ENCODE measurements around the gene SEC24C. TPM values are rescaled to one million over a fixed set of nuclear protein-coding genes. Genes with fewer than 3 reads are reported as not detected.

Gene SEC24C
- polyA plus RNA-seq, 2 of the 4 experiments (the other 2 are of a cell fraction): 54.3 to 84.7 TPM

GRCh38 chr10:73779018-73779417 is 34.8 kb downstream of the SEC24C start (continued):
- TF ChIP-seq, protein P1, sequence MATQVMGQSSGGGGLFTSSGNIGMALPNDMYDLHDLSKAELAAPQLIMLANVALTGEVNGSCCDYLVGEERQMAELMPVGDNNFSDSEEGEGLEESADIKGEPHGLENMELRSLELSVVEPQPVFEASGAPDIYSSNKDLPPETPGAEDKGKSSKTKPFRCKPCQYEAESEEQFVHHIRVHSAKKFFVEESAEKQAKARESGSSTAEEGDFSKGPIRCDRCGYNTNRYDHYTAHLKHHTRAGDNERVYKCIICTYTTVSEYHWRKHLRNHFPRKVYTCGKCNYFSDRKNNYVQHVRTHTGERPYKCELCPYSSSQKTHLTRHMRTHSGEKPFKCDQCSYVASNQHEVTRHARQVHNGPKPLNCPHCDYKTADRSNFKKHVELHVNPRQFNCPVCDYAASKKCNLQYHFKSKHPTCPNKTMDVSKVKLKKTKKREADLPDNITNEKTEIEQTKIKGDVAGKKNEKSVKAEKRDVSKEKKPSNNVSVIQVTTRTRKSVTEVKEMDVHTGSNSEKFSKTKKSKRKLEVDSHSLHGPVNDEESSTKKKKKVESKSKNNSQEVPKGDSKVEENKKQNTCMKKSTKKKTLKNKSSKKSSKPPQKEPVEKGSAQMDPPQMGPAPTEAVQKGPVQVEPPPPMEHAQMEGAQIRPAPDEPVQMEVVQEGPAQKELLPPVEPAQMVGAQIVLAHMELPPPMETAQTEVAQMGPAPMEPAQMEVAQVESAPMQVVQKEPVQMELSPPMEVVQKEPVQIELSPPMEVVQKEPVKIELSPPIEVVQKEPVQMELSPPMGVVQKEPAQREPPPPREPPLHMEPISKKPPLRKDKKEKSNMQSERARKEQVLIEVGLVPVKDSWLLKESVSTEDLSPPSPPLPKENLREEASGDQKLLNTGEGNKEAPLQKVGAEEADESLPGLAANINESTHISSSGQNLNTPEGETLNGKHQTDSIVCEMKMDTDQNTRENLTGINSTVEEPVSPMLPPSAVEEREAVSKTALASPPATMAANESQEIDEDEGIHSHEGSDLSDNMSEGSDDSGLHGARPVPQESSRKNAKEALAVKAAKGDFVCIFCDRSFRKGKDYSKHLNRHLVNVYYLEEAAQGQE (IDR thresholded peaks at IDR 0.05): no peak

- TF ChIP-seq RARB (CRISPR knock-in tag; IDR thresholded peaks at IDR 0.05) (no peak), RFX5 (IDR thresholded peaks at IDR 0.05) (no peak), KDM1A (IDR thresholded peaks at IDR 0.05; ENCODE audit: low read depth) (no peak), CBX8 (IDR thresholded peaks at IDR 0.05) (no peak), HEYL (CRISPR knock-in tag; IDR thresholded peaks at IDR 0.05) (no peak), ZNF302 (CRISPR knock-in tag; IDR thresholded peaks at IDR 0.05) (no peak), HES2 (IDR thresholded peaks at IDR 0.05) (no peak)
- TF ChIP-seq, protein P2, sequence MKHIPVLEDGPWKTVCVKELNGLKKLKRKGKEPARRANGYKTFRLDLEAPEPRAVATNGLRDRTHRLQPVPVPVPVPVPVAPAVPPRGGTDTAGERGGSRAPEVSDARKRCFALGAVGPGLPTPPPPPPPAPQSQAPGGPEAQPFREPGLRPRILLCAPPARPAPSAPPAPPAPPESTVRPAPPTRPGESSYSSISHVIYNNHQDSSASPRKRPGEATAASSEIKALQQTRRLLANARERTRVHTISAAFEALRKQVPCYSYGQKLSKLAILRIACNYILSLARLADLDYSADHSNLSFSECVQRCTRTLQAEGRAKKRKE (CRISPR knock-in tag; IDR thresholded peaks at IDR 0.05; ENCODE audit: low read depth): no peak
- TF ChIP-seq, protein P3, sequence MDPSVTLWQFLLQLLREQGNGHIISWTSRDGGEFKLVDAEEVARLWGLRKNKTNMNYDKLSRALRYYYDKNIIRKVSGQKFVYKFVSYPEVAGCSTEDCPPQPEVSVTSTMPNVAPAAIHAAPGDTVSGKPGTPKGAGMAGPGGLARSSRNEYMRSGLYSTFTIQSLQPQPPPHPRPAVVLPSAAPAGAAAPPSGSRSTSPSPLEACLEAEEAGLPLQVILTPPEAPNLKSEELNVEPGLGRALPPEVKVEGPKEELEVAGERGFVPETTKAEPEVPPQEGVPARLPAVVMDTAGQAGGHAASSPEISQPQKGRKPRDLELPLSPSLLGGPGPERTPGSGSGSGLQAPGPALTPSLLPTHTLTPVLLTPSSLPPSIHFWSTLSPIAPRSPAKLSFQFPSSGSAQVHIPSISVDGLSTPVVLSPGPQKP (IDR thresholded peaks at IDR 0.05; ENCODE audit: low read depth, low read length): no peak
- FAIRE-seq: no peak
- 84% methylated on average over 3 of the region's 3 CpGs for WGBS (ENCODE audit: missing lambda C conversion rate)
- Histone ChIP-seq H3K9me3 (no peaks in the 10 kb centered on the region), H3K4me2 (peak overlapping the region; percentile 94; the same call in 1 of the 3 replicates), H3K4me1 (peaks cover 29% of the 10 kb centered on the region), H3K4me3 (no peak overlapping the region), H3K27ac (no peak overlapping the region)
- ChIA-PET CTCF (interaction anchor here (0.6 to 0.7 kb wide), 3 partner anchors 11 to 324 kb away, joined by 3 to 4 read pairs (median 3); no protein-coding TSS in a partner anchor), POLR2A (no interaction called here)
- DNase-seq (ENCODE audit: low read depth in 1 of 2, low spot score in 1 of 2): no peak
- ATAC-seq: no peak
These were observed 35.5 kb downstream of the SEC24C start for GRCh38 chr10:73779539-73780197.

GRCh38 chr10:73780301-73780700 is 36.1 kb downstream of the SEC24C start:
- Histone ChIP-seq H3K9me3 (no peaks in the 10 kb centered on the region), H3K4me3 (no peak overlapping the region), H3K4me1 (peaks cover 25% of the 10 kb centered on the region), H3K4me2 (peak overlapping the region; percentile 94), H3K27ac (no peak overlapping the region)
- FAIRE-seq (no peak), DNase-seq (ENCODE audit: low read depth in 1 of 2, low spot score in 1 of 2) (no peak), ATAC-seq (no peak)
- ChIA-PET CTCF (interaction anchor here (1.1 to 1.9 kb wide), 3 partner anchors 8 to 34 kb away, joined by 3 to 11 read pairs (median 3); a partner anchor contains a TSS), POLR2A (no interaction called here)
- TF ChIP-seq PHF8 (IDR thresholded peaks at IDR 0.05; ENCODE audit: borderline replicate concordance, low read depth): no peak
- no peak for TF ChIP-seq TP53 (CRISPR knock-in tag; IDR thresholded peaks at IDR 0.05)
- TF ChIP-seq RNF2 (IDR thresholded peaks at IDR 0.05; ENCODE audit: borderline replicate concordance, low read depth): no peak
- no peak for TF ChIP-seq FOSL2 (IDR thresholded peaks at IDR 0.05)
- no peak for TF ChIP-seq FOSL2 (CRISPR knock-in tag; IDR thresholded peaks at IDR 0.05)
- no peak for TF ChIP-seq KDM5A (IDR thresholded peaks at IDR 0.05)
- no peak for TF ChIP-seq FOXS1 (CRISPR knock-in tag; IDR thresholded peaks at IDR 0.05)
- no peak for TF ChIP-seq GATA3 (IDR thresholded peaks at IDR 0.05; ENCODE audit: borderline replicate concordance)
- TF ChIP-seq RAD21 (conservative IDR thresholded peaks at IDR 0.05 in 1 of 2, IDR thresholded peaks at IDR 0.05 in 1 of 2): no peak
- TF ChIP-seq HES2 (IDR thresholded peaks at IDR 0.05): no peak
- no peak for TF ChIP-seq TFCP2L1 (CRISPR knock-in tag; IDR thresholded peaks at IDR 0.05)
- no peak for TF ChIP-seq SMC3 (IDR thresholded peaks at IDR 0.05)
- TF ChIP-seq, protein P4, sequence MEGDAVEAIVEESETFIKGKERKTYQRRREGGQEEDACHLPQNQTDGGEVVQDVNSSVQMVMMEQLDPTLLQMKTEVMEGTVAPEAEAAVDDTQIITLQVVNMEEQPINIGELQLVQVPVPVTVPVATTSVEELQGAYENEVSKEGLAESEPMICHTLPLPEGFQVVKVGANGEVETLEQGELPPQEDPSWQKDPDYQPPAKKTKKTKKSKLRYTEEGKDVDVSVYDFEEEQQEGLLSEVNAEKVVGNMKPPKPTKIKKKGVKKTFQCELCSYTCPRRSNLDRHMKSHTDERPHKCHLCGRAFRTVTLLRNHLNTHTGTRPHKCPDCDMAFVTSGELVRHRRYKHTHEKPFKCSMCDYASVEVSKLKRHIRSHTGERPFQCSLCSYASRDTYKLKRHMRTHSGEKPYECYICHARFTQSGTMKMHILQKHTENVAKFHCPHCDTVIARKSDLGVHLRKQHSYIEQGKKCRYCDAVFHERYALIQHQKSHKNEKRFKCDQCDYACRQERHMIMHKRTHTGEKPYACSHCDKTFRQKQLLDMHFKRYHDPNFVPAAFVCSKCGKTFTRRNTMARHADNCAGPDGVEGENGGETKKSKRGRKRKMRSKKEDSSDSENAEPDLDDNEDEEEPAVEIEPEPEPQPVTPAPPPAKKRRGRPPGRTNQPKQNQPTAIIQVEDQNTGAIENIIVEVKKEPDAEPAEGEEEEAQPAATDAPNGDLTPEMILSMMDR (IDR thresholded peaks at IDR 0.05): no peak
- no peak for TF ChIP-seq HEYL (CRISPR knock-in tag; IDR thresholded peaks at IDR 0.05)
- 84% methylated on average over 5 of the region's 5 CpGs for WGBS (ENCODE audit: missing lambda C conversion rate)
